HL-60 (cell line): Measurements from ENCODE around the gene AMIGO2.

Experiments used
- DNase-seq, 2 experiments: peaks; one replicate each; pipeline ENCODE4 v3.0.0-alpha.2; 2010 to 2020; ENCODE audit warnings: low read depth in 1 of 2, low spot score in 1 of 2
- H3K27ac ChIP-seq: fragments of 250-450 bp; sonication (Bioruptor Pico); replicated peaks from 2 replicates; pipeline ENCODE4 v1.5.1; 2020; ENCODE audit warnings: mild to moderate bottlenecking, moderate library complexity
- H3K27me3 ChIP-seq: fragments of 250-450 bp; sonication (Bioruptor Pico); 2 replicates; pipeline ENCODE4 v1.5.1; 2021; ENCODE audit warnings: mild to moderate bottlenecking, moderate library complexity; ENCODE audit not compliant: insufficient read depth, poor library complexity, severe bottlenecking
- H3K4me3 ChIP-seq: replicated peaks from 2 replicates; pipeline ENCODE4 v1.5.1; 2011; ENCODE audit warnings: mild to moderate bottlenecking, control low read depth, low read length; ENCODE audit not compliant: insufficient read depth
- CTCF ChIP-seq: IDR thresholded peaks from one replicate; pipeline ENCODE4 v1.5.1; 2011; ENCODE audit warnings: low read length, control low read depth, inconsistent platforms; ENCODE audit not compliant: insufficient read depth
- GABPA ChIP-seq: IDR thresholded peaks from 2 replicates; pipeline ENCODE4 v1.6.1; 2012; ENCODE audit warnings: low read depth
- POLR2AphosphoS5 ChIP-seq: IDR thresholded peaks from 2 replicates; pipeline ENCODE4 v1.6.1; 2012; ENCODE audit warnings: low read depth
- SPI1 ChIP-seq: IDR thresholded peaks from 2 replicates; pipeline ENCODE4 v1.6.1; 2012; ENCODE audit warnings: low read depth, mild to moderate bottlenecking, borderline replicate concordance
- TF ChIP-seq, protein P1 (sequence below): IDR thresholded peaks from 2 replicates; pipeline ENCODE4 v1.6.1; 2012; ENCODE audit warnings: low read depth; ENCODE audit not compliant: insufficient replicate concordance

Gene AMIGO2

DNA sequence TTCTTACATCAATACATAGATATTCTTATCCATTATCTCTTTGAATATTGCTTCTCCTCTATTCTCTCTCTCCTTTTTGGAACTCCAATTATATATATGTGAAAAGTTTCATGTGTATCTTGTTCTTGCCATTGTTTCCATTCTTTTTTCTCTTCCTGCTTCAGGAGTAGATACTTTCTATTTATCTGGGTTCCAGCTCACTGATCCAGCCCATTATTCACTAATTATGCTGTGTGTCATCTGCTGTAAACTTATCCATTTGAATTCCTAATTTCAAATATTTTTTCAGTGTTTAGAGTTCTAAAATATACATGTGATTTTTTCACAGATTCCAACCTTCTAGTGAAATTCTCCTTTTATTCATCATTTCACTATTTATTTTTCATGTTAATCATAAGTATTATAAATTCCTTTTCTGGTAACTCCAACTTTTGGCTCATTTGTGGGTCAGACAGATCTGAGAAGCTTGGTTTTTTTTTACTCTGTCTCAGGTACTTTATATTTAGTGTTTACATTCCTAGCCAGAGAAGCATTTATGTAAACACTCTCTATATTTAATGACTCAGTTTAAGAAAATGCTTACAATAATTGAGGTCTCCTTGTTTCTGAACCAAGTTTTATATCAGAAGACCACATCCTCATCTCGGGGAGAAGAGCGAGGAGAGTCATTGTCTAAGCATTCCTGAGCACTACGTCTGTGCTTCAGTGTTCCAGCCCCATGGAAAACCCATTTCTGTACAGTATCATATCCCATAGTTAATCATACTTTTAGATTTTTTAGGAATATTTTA, 15.9 kb upstream of the AMIGO2 start:
- H3K4me3 ChIP-seq: no peak overlapping the region
- no peaks in the 10 kb centered on the region for H3K27me3 ChIP-seq
- no peak overlapping the region for H3K27ac ChIP-seq
- DNase-seq: no peak
- TF ChIP-seq, protein P1, sequence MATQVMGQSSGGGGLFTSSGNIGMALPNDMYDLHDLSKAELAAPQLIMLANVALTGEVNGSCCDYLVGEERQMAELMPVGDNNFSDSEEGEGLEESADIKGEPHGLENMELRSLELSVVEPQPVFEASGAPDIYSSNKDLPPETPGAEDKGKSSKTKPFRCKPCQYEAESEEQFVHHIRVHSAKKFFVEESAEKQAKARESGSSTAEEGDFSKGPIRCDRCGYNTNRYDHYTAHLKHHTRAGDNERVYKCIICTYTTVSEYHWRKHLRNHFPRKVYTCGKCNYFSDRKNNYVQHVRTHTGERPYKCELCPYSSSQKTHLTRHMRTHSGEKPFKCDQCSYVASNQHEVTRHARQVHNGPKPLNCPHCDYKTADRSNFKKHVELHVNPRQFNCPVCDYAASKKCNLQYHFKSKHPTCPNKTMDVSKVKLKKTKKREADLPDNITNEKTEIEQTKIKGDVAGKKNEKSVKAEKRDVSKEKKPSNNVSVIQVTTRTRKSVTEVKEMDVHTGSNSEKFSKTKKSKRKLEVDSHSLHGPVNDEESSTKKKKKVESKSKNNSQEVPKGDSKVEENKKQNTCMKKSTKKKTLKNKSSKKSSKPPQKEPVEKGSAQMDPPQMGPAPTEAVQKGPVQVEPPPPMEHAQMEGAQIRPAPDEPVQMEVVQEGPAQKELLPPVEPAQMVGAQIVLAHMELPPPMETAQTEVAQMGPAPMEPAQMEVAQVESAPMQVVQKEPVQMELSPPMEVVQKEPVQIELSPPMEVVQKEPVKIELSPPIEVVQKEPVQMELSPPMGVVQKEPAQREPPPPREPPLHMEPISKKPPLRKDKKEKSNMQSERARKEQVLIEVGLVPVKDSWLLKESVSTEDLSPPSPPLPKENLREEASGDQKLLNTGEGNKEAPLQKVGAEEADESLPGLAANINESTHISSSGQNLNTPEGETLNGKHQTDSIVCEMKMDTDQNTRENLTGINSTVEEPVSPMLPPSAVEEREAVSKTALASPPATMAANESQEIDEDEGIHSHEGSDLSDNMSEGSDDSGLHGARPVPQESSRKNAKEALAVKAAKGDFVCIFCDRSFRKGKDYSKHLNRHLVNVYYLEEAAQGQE: no peak
- no peak for TF ChIP-seq POLR2AphosphoS5
- TF ChIP-seq CTCF: no peak
- no peak for TF ChIP-seq GABPA
- no peak for TF ChIP-seq SPI1

DNA sequence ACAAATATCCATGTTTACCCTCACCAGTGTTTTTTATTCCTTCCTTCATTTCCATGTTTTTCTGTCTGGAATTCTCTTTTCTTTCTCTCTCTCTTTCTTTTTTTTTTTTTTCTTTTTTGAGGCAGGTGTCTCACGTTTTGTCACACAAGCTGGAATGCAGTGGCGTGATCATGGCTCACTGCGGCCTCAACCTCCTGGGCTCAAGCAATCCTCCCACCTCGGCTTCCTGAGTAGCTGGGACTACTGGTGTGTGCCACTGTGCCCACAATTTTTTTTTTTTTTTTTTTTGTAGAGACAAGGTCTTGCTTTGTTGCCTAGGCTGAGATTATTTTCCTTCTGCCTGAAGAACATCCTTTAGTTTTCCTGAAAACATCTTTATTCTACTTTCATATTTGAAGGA, 15.0 kb upstream of the AMIGO2 start:
- H3K27me3 ChIP-seq: no peaks in the 10 kb centered on the region
- DNase-seq: no peak
- H3K27ac ChIP-seq: no peak overlapping the region
- H3K4me3 ChIP-seq: no peak overlapping the region
- no peak for TF ChIP-seq GABPA
- TF ChIP-seq CTCF: no peak
- no peak for TF ChIP-seq POLR2AphosphoS5
- TF ChIP-seq, protein P1: no peak
- no peak for TF ChIP-seq SPI1

DNA sequence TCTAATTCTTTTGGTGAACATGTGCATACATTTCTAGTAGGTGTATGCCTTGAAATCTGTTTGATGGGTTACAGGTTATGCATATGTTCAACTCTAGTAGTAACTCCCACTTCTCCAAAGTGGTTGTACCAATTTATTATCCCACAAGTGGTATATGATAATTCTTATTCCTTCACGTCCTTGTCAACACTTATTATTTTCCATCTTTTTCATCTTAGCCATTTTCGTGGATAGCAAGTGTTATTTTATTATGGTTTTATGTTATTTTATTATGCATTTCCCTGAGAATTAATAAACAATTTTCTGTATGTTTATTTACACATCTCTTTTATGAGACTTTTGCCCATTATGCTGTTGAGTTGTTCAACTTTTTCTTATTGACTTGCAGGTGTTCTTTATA, 11.2 kb upstream of the AMIGO2 start:
- TF ChIP-seq CTCF (no peak), GABPA (no peak), SPI1 (no peak), POLR2AphosphoS5 (no peak)
- TF ChIP-seq, protein P1: no peak
- Histone ChIP-seq H3K27me3 (no peaks in the 10 kb centered on the region), H3K4me3 (no peak overlapping the region), H3K27ac (no peak overlapping the region)
- DNase-seq: no peak
